HEK293 (cell line): ENCODE measurements around the gene NAPA.

ENCODE experiments used
- BCL6B ChIP-seq: fragments of 450-650 bp; formaldehyde crosslinking; IDR thresholded peaks from 2 replicates; pipeline ENCODE4 v1.5.1; 2017; ENCODE audit warnings: missing biosample characterization, missing genetic modification characterization
- GLIS1 ChIP-seq: fragments of 450-650 bp; formaldehyde crosslinking; IDR thresholded peaks from 2 replicates; pipeline ENCODE4 v1.5.1; 2016; ENCODE audit warnings: missing biosample characterization, missing genetic modification characterization
- HOXC10 ChIP-seq: sonication (generic); formaldehyde crosslinking; IDR thresholded peaks from 2 replicates; pipeline ENCODE4 v1.8.1; 2023; ENCODE audit warnings: mild to moderate bottlenecking, missing genetic modification reagents
- KLF1 ChIP-seq: fragments of 450-650 bp; formaldehyde crosslinking; IDR thresholded peaks from 2 replicates; pipeline ENCODE4 v1.5.1; 2016; ENCODE audit warnings: missing biosample characterization, missing genetic modification characterization
- KLF8 ChIP-seq: fragments of 450-650 bp; formaldehyde crosslinking; IDR thresholded peaks from 2 replicates; pipeline ENCODE4 v1.5.1; 2016; ENCODE audit warnings: missing biosample characterization, missing genetic modification characterization
- OVOL3 ChIP-seq: fragments of 450-650 bp; formaldehyde crosslinking; IDR thresholded peaks from 2 replicates; pipeline ENCODE4 v1.5.1; 2016; ENCODE audit warnings: missing biosample characterization, missing genetic modification characterization
- SP2 ChIP-seq: fragments of 450-650 bp; formaldehyde crosslinking; IDR thresholded peaks from 2 replicates; pipeline ENCODE4 v1.5.1; 2016; ENCODE audit warnings: missing biosample characterization, missing genetic modification characterization
- SP3 ChIP-seq: fragments of 450-650 bp; formaldehyde crosslinking; IDR thresholded peaks from 2 replicates; pipeline ENCODE4 v1.5.1; 2016; ENCODE audit warnings: missing biosample characterization, missing genetic modification characterization
- ZBTB11 ChIP-seq: fragments of 450-650 bp; formaldehyde crosslinking; conservative IDR thresholded peaks from 2 replicates; pipeline ENCODE4 v1.5.1; 2016; ENCODE audit warnings: low read depth, missing biosample characterization, missing genetic modification characterization
- ZBTB26 ChIP-seq: fragments of 450-650 bp; formaldehyde crosslinking; optimal IDR thresholded peaks from 2 replicates; pipeline ENCODE3; 2016; ENCODE audit warnings: missing biosample characterization, mild to moderate bottlenecking, missing genetic modification characterization
- ZBTB48 ChIP-seq: fragments of 450-650 bp; formaldehyde crosslinking; IDR thresholded peaks from 2 replicates; pipeline ENCODE4 v1.5.1; 2016; ENCODE audit warnings: missing biosample characterization, missing genetic modification characterization
- ZFP69B ChIP-seq: fragments of 450-650 bp; formaldehyde crosslinking; IDR thresholded peaks from 2 replicates; pipeline ENCODE4 v1.5.1; 2016; ENCODE audit warnings: missing biosample characterization, missing genetic modification characterization
- ZNF10 ChIP-seq: fragments of 450-650 bp; formaldehyde crosslinking; IDR thresholded peaks from 2 replicates; pipeline ENCODE4 v1.5.1; 2017; ENCODE audit warnings: missing biosample characterization, missing genetic modification characterization
- ZNF138 ChIP-seq: fragments of 450-650 bp; formaldehyde crosslinking; IDR thresholded peaks from 2 replicates; pipeline ENCODE4 v1.5.1; 2016; ENCODE audit warnings: missing biosample characterization, missing genetic modification characterization, borderline replicate concordance
- ZNF169 ChIP-seq: fragments of 450-650 bp; formaldehyde crosslinking; IDR thresholded peaks from 2 replicates; pipeline ENCODE4 v1.5.1; 2016; ENCODE audit warnings: missing biosample characterization, missing genetic modification characterization
- ZNF274 ChIP-seq, 2 experiments: fragments of 200-500 bp in 1 of 2; fragments of 450-650 bp in 1 of 2; sonication (Bioruptor generic) in 1 of 2; formaldehyde crosslinking in 1 of 2; IDR thresholded peaks; 2 replicates each; pipeline versions ENCODE4 v1.5.1 to v1.6.1; 2014 to 2016; ENCODE audit warnings: borderline replicate concordance in 1 of 2, inconsistent platforms in 1 of 2, low read length in 1 of 2, missing biosample characterization in 1 of 2, missing genetic modification characterization in 1 of 2
- ZNF324 ChIP-seq: fragments of 450-650 bp; formaldehyde crosslinking; IDR thresholded peaks from 2 replicates; pipeline ENCODE4 v1.5.1; 2016; ENCODE audit warnings: missing biosample characterization, missing genetic modification characterization
- ZNF335 ChIP-seq: fragments of 450-650 bp; formaldehyde crosslinking; conservative IDR thresholded peaks from 2 replicates; pipeline ENCODE4 v1.5.1; 2016; ENCODE audit warnings: missing biosample characterization, missing genetic modification characterization
- ZNF449 ChIP-seq: fragments of 450-650 bp; formaldehyde crosslinking; IDR thresholded peaks from 2 replicates; pipeline ENCODE4 v1.5.1; 2017; ENCODE audit warnings: missing biosample characterization, mild to moderate bottlenecking, missing genetic modification characterization, moderate library complexity
- ZNF510 ChIP-seq: fragments of 450-650 bp; formaldehyde crosslinking; IDR thresholded peaks from 2 replicates; pipeline ENCODE4 v1.5.1; 2018; ENCODE audit warnings: mild to moderate bottlenecking, missing genetic modification characterization, missing biosample characterization; ENCODE audit not compliant: insufficient replicate concordance
- ZNF529 ChIP-seq: fragments of 450-650 bp; formaldehyde crosslinking; IDR thresholded peaks from 2 replicates; pipeline ENCODE4 v1.5.1; 2017; ENCODE audit warnings: missing genetic modification characterization, missing biosample characterization; ENCODE audit not compliant: insufficient replicate concordance
- ZNF561 ChIP-seq: fragments of 450-650 bp; IDR thresholded peaks from 2 replicates; pipeline ENCODE4 v1.5.1; 2018; ENCODE audit warnings: missing biosample characterization, missing genetic modification characterization, borderline replicate concordance
- ZNF571 ChIP-seq: fragments of 450-650 bp; formaldehyde crosslinking; IDR thresholded peaks from 2 replicates; pipeline ENCODE4 v1.5.0; 2017; ENCODE audit warnings: missing biosample characterization, missing genetic modification characterization
- ZNF621 ChIP-seq: fragments of 450-650 bp; formaldehyde crosslinking; IDR thresholded peaks from 2 replicates; pipeline ENCODE4 v1.5.1; 2017; ENCODE audit warnings: missing biosample characterization, missing genetic modification characterization
- ZNF624 ChIP-seq: fragments of 450-650 bp; formaldehyde crosslinking; IDR thresholded peaks from 2 replicates; pipeline ENCODE4 v1.5.1; 2017; ENCODE audit warnings: missing biosample characterization, missing genetic modification characterization
- ZNF626 ChIP-seq: fragments of 450-650 bp; sonication (Bioruptor Pico); formaldehyde crosslinking; IDR thresholded peaks from 2 replicates; pipeline ENCODE4 v1.5.1; 2018; ENCODE audit warnings: missing biosample characterization, missing genetic modification characterization, inconsistent platforms
- ZNF677 ChIP-seq: fragments of 450-650 bp; IDR thresholded peaks from 2 replicates; pipeline ENCODE4 v1.5.0; 2018; ENCODE audit warnings: missing biosample characterization, mild to moderate bottlenecking, missing genetic modification characterization, moderate library complexity
- ZNF777 ChIP-seq: fragments of 450-650 bp; formaldehyde crosslinking; IDR thresholded peaks from 2 replicates; pipeline ENCODE4 v1.5.1; 2017; ENCODE audit warnings: missing biosample characterization, missing genetic modification characterization, borderline replicate concordance
- ZNF785 ChIP-seq: fragments of 450-650 bp; formaldehyde crosslinking; IDR thresholded peaks from 2 replicates; pipeline ENCODE4 v1.5.1; 2016; ENCODE audit warnings: missing biosample characterization, missing genetic modification characterization
- ZSCAN16 ChIP-seq: fragments of 450-650 bp; formaldehyde crosslinking; IDR thresholded peaks from 2 replicates; pipeline ENCODE4 v1.5.1; 2016; ENCODE audit warnings: missing biosample characterization, missing genetic modification characterization
- ZSCAN23 ChIP-seq: fragments of 450-650 bp; formaldehyde crosslinking; IDR thresholded peaks from 2 replicates; pipeline ENCODE4 v1.5.1; 2016; ENCODE audit warnings: missing biosample characterization, missing genetic modification characterization

Gene NAPA

GRCh38 chr19:47483800-47484690 lies 30.8 kb downstream of the NAPA start, which contains the start of gene KPTN (continued):
- TF ChIP-seq ZFP69B (tag by site-specific recombination) = peak; percentile 65; the same call in 1 of the 2 replicates
- no peak for TF ChIP-seq ZNF510 (tag by site-specific recombination)
- TF ChIP-seq ZNF621 (tag by site-specific recombination) = no peak
- peak; percentile 19; the same call in 1 of the 2 replicates for TF ChIP-seq ZBTB48 (tag by site-specific recombination)
- TF ChIP-seq ZNF10 (tag by site-specific recombination) = peak; percentile 22; the same call in 1 of the 2 replicates
- TF ChIP-seq ZNF335 = peak; percentile 99
- peak; percentile 63 for TF ChIP-seq GLIS1
- TF ChIP-seq HOXC10 = no peak
- TF ChIP-seq ZNF624 (tag by site-specific recombination) = no peak
- no peak for TF ChIP-seq ZSCAN23 (tag by site-specific recombination)
- peak; percentile 86 for TF ChIP-seq OVOL3
- 0 out of 2 replicates have a peak, but pooled peaks have one; percentile 50 for TF ChIP-seq ZNF785 (tag by site-specific recombination)
- TF ChIP-seq ZBTB11 = peak; percentile 53
- TF ChIP-seq ZSCAN16 (tag by site-specific recombination) = no peak
- TF ChIP-seq KLF8 = peak; percentile 99
- TF ChIP-seq KLF1 (tag by site-specific recombination) = peak; percentile 82
- no peak for TF ChIP-seq ZNF677 (tag by site-specific recombination)
- TF ChIP-seq ZNF324 (tag by site-specific recombination) = peak; percentile 91
- peak; percentile 90 for TF ChIP-seq ZNF449
- TF ChIP-seq BCL6B (tag by site-specific recombination) = peak; percentile 62; the same call in 1 of the 2 replicates
- no peak for TF ChIP-seq ZNF571 (tag by site-specific recombination)
- TF ChIP-seq SP2 = peak; percentile 65
- peak; percentile 58; the same call in 1 of the 2 replicates for TF ChIP-seq ZNF777 (tag by site-specific recombination)
- peak; percentile 97 for TF ChIP-seq SP3 (tag by site-specific recombination)
- peak; percentile 91 for TF ChIP-seq ZBTB26
- TF ChIP-seq ZNF529 = no peak
- no peak for TF ChIP-seq ZNF169 (tag by site-specific recombination)
- TF ChIP-seq ZNF561 (tag by site-specific recombination) = peak; percentile 80; the same call in 1 of the 2 replicates
- TF ChIP-seq ZNF626 (tag by site-specific recombination) = no peak
- no peak for TF ChIP-seq ZNF138 (tag by site-specific recombination)
- TF ChIP-seq ZNF274 (IDR thresholded peaks at IDR 0.05; ENCODE audit: low read length) = no peak
- no peak for TF ChIP-seq ZNF274 (tag by site-specific recombination; IDR thresholded peaks at IDR 0.05; ENCODE audit: borderline replicate concordance)
